ENCODE data around the gene ZNF648. TPM values are rescaled to one million over a fixed set of nuclear protein-coding genes. Genes with fewer than 3 reads are reported as not detected.
"Not testable (repeated sequence)": the region's sequence is repeated elsewhere in the genome, so short reads cannot be mapped to it uniquely, and the experiment has no call there.

Gene ZNF648
- polyA plus RNA-seq, 2 of the 4 experiments (the other 2 are of a cell fraction), result not detected

DNA sequence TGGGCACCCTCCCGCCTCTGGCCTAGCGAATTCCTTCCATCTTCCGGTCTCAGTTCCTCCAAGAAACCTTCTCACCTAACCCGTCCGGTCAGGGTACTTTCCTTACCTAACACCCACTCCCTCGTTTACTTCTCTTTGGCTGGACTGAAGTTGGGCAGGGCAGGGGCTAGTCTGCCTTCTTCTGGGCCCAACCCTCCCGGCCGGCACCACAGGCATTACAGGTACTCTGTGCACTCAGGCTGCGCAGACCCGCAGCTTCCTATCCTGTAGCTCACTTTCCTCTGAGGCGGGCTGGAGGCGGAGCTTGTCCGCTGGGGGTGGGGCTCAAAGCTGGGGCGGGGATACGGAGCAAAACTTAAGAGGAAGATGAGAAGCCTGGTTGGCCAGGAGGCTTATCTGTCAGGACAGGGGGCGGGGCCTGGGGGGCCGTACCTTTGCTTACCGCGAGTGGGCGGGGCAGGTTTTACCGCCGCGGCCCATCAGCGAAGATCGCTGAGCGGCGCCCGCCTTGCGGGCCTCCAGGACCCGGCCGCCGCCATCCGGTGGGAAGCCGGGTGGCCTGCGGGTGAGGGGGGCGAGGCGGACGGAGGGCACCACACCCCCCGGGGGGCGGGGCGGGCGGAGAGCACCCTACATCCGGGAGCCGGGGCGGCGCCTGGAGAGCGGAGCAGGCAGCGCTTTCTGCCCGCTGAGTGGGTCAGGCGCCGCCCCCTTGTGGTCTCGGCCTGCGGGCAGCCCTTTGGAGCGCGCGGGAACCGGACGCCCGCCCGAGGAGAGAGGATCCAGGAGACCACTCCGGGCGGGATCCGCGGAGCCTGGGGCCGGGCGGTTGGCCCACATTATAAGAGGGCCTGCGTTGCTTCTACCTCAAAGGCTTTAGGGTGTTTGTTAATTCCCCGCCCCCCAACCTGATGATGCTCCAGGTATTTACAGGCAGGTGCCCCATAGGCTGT, 31.9 kb downstream of the ZNF648 start:
- Histone ChIP-seq H3K4me1 (0 out of 3 replicates have a peak, but pooled peaks cover 6% of the 10 kb centered on the region), H3K27ac (peak overlapping the region; percentile 72 to 87), H3K4me3 (peak overlapping the region; percentile 56), H3K4me2 (peak overlapping the region; percentile 83), H3K9me3 (no peaks in the 10 kb centered on the region)
- ChIA-PET CTCF (interaction anchor here (1.0 kb wide), 1 partner anchor 24 kb away, joined by 3 read pairs; no protein-coding TSS in a partner anchor), POLR2A (no interaction called here)
- 2% methylated on average over 37 of the region's 68 CpGs for WGBS (ENCODE audit: missing lambda C conversion rate)
- ATAC-seq (peak; percentile 96 to 98), DNase-seq (ENCODE audit: low read depth in 1 of 2, low spot score in 1 of 2) (peak; percentile 77 to 96), FAIRE-seq (no peak)
- TF ChIP-seq, protein P1, sequence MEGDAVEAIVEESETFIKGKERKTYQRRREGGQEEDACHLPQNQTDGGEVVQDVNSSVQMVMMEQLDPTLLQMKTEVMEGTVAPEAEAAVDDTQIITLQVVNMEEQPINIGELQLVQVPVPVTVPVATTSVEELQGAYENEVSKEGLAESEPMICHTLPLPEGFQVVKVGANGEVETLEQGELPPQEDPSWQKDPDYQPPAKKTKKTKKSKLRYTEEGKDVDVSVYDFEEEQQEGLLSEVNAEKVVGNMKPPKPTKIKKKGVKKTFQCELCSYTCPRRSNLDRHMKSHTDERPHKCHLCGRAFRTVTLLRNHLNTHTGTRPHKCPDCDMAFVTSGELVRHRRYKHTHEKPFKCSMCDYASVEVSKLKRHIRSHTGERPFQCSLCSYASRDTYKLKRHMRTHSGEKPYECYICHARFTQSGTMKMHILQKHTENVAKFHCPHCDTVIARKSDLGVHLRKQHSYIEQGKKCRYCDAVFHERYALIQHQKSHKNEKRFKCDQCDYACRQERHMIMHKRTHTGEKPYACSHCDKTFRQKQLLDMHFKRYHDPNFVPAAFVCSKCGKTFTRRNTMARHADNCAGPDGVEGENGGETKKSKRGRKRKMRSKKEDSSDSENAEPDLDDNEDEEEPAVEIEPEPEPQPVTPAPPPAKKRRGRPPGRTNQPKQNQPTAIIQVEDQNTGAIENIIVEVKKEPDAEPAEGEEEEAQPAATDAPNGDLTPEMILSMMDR (IDR thresholded peaks at IDR 0.05), result peak; percentile 38
- TF ChIP-seq, protein P2, sequence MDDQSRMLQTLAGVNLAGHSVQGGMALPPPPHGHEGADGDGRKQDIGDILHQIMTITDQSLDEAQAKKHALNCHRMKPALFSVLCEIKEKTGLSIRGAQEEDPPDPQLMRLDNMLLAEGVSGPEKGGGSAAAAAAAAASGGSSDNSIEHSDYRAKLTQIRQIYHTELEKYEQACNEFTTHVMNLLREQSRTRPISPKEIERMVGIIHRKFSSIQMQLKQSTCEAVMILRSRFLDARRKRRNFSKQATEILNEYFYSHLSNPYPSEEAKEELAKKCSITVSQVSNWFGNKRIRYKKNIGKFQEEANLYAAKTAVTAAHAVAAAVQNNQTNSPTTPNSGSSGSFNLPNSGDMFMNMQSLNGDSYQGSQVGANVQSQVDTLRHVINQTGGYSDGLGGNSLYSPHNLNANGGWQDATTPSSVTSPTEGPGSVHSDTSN (IDR thresholded peaks at IDR 0.05), result no peak; the same call in 1 of the 2 replicates
- TF ChIP-seq JUN (IDR thresholded peaks at IDR 0.05) (peak in 1 of 2 experiments; percentile 26; a peak in 1 of 5 replicates), PHF8 (IDR thresholded peaks at IDR 0.05; ENCODE audit: borderline replicate concordance, low read depth) (peak; percentile 88), SMC3 (IDR thresholded peaks at IDR 0.05) (peak; percentile 43; the same call in 1 of the 3 replicates), POLR2A (IDR thresholded peaks at IDR 0.05; ENCODE audit: low read length) (peak; percentile 92), RARB (CRISPR knock-in tag; IDR thresholded peaks at IDR 0.05) (no peak), RAD21 (conservative IDR thresholded peaks at IDR 0.05 in 1 of 2, IDR thresholded peaks at IDR 0.05 in 1 of 2) (peak; percentile 16 to 47; a peak in 4 of 5 replicates)

DNA sequence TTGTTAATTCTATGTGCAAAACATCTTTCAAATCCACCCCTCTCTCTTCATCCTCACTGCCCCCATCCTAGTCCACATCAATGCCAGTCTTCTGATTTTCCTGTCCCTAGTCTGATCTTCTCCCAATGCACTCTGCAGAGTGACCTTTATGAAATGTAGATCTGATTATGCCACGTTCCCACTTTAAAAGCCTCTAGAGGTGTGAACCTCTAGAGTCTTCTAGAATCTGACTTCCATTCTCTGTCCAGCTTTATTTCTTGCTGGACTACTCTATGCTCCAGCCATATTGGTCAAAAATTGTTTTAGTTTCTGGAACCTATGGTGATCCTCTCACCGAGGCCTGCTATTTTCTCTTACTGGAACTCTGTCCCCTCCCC, 32.5 kb downstream of the ZNF648 start:
- H3K4me2 ChIP-seq, result peak overlapping the region; percentile 83
- TF ChIP-seq, protein P3, sequence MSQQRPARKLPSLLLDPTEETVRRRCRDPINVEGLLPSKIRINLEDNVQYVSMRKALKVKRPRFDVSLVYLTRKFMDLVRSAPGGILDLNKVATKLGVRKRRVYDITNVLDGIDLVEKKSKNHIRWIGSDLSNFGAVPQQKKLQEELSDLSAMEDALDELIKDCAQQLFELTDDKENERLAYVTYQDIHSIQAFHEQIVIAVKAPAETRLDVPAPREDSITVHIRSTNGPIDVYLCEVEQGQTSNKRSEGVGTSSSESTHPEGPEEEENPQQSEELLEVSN (IDR thresholded peaks at IDR 0.05; ENCODE audit: borderline replicate concordance, low read depth), result 0 out of 2 replicates have a peak, but pooled peaks have one; percentile 32
- TF ChIP-seq MAZ (IDR thresholded peaks at IDR 0.05; ENCODE audit: borderline replicate concordance, low read depth, low read length), result no peak
- no peak for TF ChIP-seq RAD21 (conservative IDR thresholded peaks at IDR 0.05 in 1 of 2, IDR thresholded peaks at IDR 0.05 in 1 of 2)
- TF ChIP-seq RNF2 (IDR thresholded peaks at IDR 0.05; ENCODE audit: borderline replicate concordance, low read depth), result no peak
- DNase-seq (ENCODE audit: low read depth in 1 of 2, low spot score in 1 of 2) (no peak), ATAC-seq (no peak), FAIRE-seq (no peak)
- WGBS (ENCODE audit: missing lambda C conversion rate), result 11% methylated on average over 2 of the region's 2 CpGs
- peak overlapping the region; percentile 56 for H3K4me3 ChIP-seq
- no peaks in the 10 kb centered on the region for H3K9me3 ChIP-seq
- CTCF ChIA-PET, result interaction anchor here (0.5 to 1.0 kb wide), 3 partner anchors 24 to 1287 kb away, joined by 3 read pairs; no protein-coding TSS in a partner anchor
- H3K27ac ChIP-seq, result peak overlapping the region; percentile 72 to 87
- POLR2A ChIA-PET, result no interaction called here
- H3K4me1 ChIP-seq, result 0 out of 3 replicates have a peak, but pooled peaks cover 6% of the 10 kb centered on the region

DNA sequence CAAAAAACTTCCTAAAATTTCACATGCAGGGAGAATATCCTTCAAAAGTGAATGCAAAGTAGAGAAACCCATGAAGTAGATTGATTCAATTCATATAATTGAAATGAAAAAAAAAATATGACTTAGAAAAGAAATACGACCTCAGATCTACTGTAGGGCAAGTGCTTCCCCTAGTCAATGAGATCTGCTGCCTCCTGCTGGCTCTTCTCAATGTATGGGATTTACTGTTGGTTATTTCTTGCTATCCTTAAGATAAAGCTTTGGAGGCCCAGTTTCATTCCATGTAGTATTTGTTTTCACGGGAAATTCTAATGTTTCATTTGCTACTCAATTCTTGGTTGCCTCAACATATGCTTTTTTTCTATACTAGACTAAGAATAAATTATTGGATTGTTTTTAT, 46.2 kb downstream of the ZNF648 start:
- peak in 1 of 2 experiments; percentile 62; a peak in 3 of 6 replicates for ATAC-seq

DNA sequence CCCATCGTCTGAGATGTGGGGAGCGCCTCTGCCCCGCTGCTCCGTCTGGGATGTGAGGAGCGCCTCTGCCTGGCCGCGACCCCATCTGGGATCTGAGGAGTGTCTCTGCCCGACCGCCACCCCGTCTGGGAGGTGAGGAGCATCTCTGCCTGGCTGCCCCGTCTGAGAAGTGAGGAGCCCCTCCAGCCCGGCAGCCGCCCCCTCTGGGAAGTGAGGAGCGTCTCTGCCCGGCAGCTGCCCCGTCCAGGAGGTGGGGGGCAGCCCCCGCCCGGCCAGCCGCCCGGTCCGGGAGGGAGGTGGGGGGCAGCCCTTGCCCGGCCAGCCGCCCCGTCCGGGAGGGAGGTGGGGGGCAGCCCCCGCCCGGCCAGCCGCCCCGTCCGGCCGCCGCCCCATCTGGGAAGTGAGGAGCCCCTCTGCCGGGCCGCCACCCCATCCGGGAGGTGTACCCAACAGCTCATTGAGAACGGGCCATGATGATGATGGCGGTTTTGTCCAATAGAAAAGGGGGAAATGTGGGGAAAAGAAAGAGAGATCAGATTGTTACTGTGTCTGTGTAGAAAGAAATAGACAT, 50.6 kb downstream of the ZNF648 start:
- DNase-seq (ENCODE audit: low read depth in 1 of 2, low spot score in 1 of 2); H3K4me1 ChIP-seq; FAIRE-seq; H3K4me2 ChIP-seq; CTCF ChIA-PET; H3K27ac ChIP-seq; H3K4me3 ChIP-seq; ATAC-seq; H3K9me3 ChIP-seq; POLR2A ChIA-PET: not testable (repeated sequence)
- 65% methylated on average over 3 of the region's 37 CpGs for WGBS (ENCODE audit: missing lambda C conversion rate)

More for the DNA sequence above, 46.2 kb downstream of the ZNF648 start:
- no peaks in the 10 kb centered on the region for H3K4me1 ChIP-seq
- peaks cover 9% of the 10 kb centered on the region; the same call in 1 of the 3 replicates for H3K9me3 ChIP-seq
- H3K4me2 ChIP-seq, result no peak overlapping the region
- no peak overlapping the region for H3K4me3 ChIP-seq
- no peak overlapping the region for H3K27ac ChIP-seq
- CTCF ChIA-PET, result interaction anchor here (0.7 kb wide), 1 partner anchor 288 kb away, joined by 4 read pairs; no protein-coding TSS in a partner anchor
- 0% methylated on average over 2 of the region's 2 CpGs for WGBS (ENCODE audit: missing lambda C conversion rate)
- FAIRE-seq (no peak), DNase-seq (ENCODE audit: low read depth in 1 of 2, low spot score in 1 of 2) (peak in 1 of 2 experiments; percentile 25)
- TF ChIP-seq HOXB5 (CRISPR knock-in tag; IDR thresholded peaks at IDR 0.05) (no peak), RAD21 (conservative IDR thresholded peaks at IDR 0.05 in 1 of 2, IDR thresholded peaks at IDR 0.05 in 1 of 2) (peak in 1 of 2 experiments; percentile 11; a peak in 1 of 5 replicates)
- TF ChIP-seq, protein P1 (IDR thresholded peaks at IDR 0.05), result 0 out of 3 replicates have a peak, but pooled peaks have one; percentile 10
- POLR2A ChIA-PET, result no interaction called here

DNA sequence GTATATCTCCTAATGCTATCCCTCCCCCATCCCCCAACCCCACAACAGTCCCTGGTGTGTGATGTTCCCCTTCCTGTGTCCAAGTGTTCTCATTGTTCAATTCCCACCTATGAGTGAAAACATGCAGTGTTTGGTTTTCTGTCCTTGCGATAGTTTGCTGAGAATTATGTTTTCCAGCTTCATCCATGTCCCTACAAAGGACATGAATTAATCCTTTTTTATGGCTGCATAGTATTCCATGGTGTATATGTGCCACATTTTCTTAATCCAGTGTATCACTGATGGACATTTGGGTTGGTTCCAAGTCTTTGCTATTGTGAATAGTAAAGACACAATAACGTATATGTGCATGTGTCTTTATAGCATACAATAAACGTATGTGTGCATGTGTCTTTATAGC, 56.1 kb downstream of the ZNF648 start:
- H3K9me3 ChIP-seq; H3K4me3 ChIP-seq; POLR2A ChIA-PET; H3K27ac ChIP-seq; DNase-seq (ENCODE audit: low read depth in 1 of 2, low spot score in 1 of 2); CTCF ChIA-PET; FAIRE-seq; ATAC-seq; H3K4me2 ChIP-seq; H3K4me1 ChIP-seq: not testable (repeated sequence)
- 0% methylated on average over 3 of the region's 3 CpGs for WGBS (ENCODE audit: missing lambda C conversion rate)
